Fibroblast of lung (primary cell): ENCODE data around the gene JPH2. TPM values are rescaled to one million over a fixed set of nuclear protein-coding genes. Genes with fewer than 3 reads are reported as not detected.

Experiments used
- DNase-seq, 2 donors: peaks; one replicate each; pipeline versions ENCODE4 v3.0.0 to v3.0.0-alpha.2; 2010; ENCODE audit warnings: low read depth in 2 of 2
- H2AFZ ChIP-seq: 2 replicates; pipeline ENCODE4 v1.5.1; 2012; ENCODE audit warnings: low read length, control low read depth, inconsistent platforms
- H3K27ac ChIP-seq: 2 replicates; pipeline ENCODE4 v1.5.1; 2011; ENCODE audit warnings: low read length, control low read depth; ENCODE audit not compliant: insufficient read depth
- H3K27me3 ChIP-seq: 2 replicates; pipeline ENCODE4 v1.5.1; 2011; ENCODE audit warnings: mild to moderate bottlenecking, low read length; ENCODE audit not compliant: control insufficient read depth, insufficient read depth
- H3K36me3 ChIP-seq: 2 replicates; pipeline ENCODE4 v1.5.1; 2011; ENCODE audit warnings: low read length; ENCODE audit not compliant: control insufficient read depth, insufficient read depth
- H3K4me1 ChIP-seq: 2 replicates; pipeline ENCODE4 v1.5.1; 2011; ENCODE audit warnings: low read length; ENCODE audit not compliant: control insufficient read depth, insufficient read depth; ENCODE audit errors: extremely low read depth
- H3K4me2 ChIP-seq: 2 replicates; pipeline ENCODE4 v1.5.1; 2011; ENCODE audit warnings: low read length, control low read depth; ENCODE audit not compliant: insufficient read depth; ENCODE audit errors: extremely low read depth
- H3K4me3 ChIP-seq, 4 experiments: fragments of 200-600 bp in 1 of 4; sonication (generic) in 1 of 4; replicated peaks in 1 of 4; 2 replicates each; pipeline ENCODE4 v1.5.1; 2011 to 2016; ENCODE audit warnings: low read length in 4 of 4, low read depth in 3 of 4, mild to moderate bottlenecking in 3 of 4, control low read depth in 2 of 4, inconsistent platforms in 1 of 4, mixed read lengths in 1 of 4; ENCODE audit not compliant: insufficient read depth in 1 of 4; ENCODE audit errors: control extremely low read depth in 1 of 4
- H3K79me2 ChIP-seq: 2 replicates; pipeline ENCODE4 v1.5.1; 2012; ENCODE audit warnings: mild to moderate bottlenecking, low read length, inconsistent platforms; ENCODE audit not compliant: control insufficient read depth, insufficient read depth
- H3K9ac ChIP-seq: 2 replicates; pipeline ENCODE4 v1.5.1; 2011; ENCODE audit warnings: mild to moderate bottlenecking, low read length, control low read depth; ENCODE audit not compliant: insufficient read depth
- H3K9me3 ChIP-seq: 2 replicates; pipeline ENCODE4 v1.5.1; 2012; ENCODE audit warnings: low read depth, low read length; ENCODE audit not compliant: control insufficient read depth, insufficient read depth
- H4K20me1 ChIP-seq: 2 replicates; pipeline ENCODE4 v1.5.1; 2011; ENCODE audit warnings: low read length; ENCODE audit not compliant: control insufficient read depth, insufficient read depth; ENCODE audit errors: extremely low read depth
- EZH2 ChIP-seq: IDR thresholded peaks from 2 replicates; pipeline ENCODE4 v1.5.1; 2012; ENCODE audit warnings: low read length, control low read depth, mild to moderate bottlenecking; ENCODE audit errors: missing control alignments
- polyA plus RNA-seq, 2 donors: library from polyadenylated mRNA; depleted of rRNA in 1 of 2; stranded (reverse) in 1 of 2; unstranded in 1 of 2; fragments of >200 nt; gene quantifications; 2 replicates each; pipeline ENCODE4 v1.2.1, GENCODE V29; 2011 to 2012; ENCODE audit warnings: missing spikeins in 1 of 2
- total RNA-seq: library from RNA; depleted of rRNA; stranded (reverse); fragments of >200 nt; gene quantifications from 2 replicates; pipeline ENCODE4 v1.2.1, GENCODE V29; 2014
- TF ChIP-seq, protein P1 (sequence below), 2 donors: IDR thresholded peaks in 1 of 2; conservative IDR thresholded peaks in 1 of 2; 1 replicate in 1 of 2; 2 replicates in 1 of 2; pipeline ENCODE4 v1.5.1; 2011 to 2012; ENCODE audit warnings: low read length in 2 of 2, control low read depth in 1 of 2, inconsistent platforms in 1 of 2, low read depth in 1 of 2, mild to moderate bottlenecking in 1 of 2

Gene JPH2
- total and polyA plus RNA-seq, 2 donors (not counting 1 experiment from before 2014, with no cell fraction given), result 0.66 to 4.9 TPM

DNA sequence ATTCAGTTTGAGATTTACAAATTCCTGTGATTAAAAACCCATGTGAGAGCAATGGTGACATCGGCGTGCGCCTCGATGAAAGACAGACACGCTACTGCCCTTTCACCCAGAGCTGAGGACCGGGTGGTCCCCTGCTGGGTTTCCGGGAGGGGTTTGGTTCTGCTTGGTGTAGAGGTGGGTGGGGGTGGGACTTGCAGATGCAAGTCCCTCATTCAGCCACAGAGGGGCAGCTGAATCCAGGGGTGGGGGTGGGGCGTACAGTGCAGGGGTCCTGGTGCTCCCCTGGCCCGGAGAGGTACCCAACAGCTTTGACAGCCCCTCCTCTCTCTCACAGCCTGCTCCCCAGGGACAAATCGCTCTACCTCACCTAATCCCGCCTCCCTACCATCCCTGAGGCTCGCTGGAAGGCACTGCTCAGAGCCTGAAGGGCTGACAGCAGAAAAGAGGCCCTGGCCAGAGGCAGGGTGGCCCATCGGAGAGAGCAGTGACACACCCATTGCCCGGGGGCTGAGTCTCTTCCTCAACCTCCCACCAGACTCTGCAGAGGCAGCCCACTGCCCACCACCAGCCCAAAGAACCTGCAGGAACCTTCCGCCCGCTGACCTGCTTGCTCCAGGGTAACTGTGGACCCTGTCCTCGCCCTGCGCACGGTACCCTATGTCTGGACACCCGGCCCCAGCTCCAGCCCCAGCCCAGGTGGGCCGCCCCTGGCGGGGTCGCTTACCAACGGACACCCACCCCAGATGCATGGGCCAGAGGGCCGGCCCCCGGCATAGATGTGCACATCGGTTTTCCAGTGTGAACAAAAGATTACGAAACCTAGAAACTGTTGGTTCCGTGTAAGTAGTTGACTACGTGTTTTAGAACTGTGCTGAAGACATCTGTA, 118.4 kb downstream of the JPH2 start:
- TF ChIP-seq EZH2, result no peak
- TF ChIP-seq, protein P1, sequence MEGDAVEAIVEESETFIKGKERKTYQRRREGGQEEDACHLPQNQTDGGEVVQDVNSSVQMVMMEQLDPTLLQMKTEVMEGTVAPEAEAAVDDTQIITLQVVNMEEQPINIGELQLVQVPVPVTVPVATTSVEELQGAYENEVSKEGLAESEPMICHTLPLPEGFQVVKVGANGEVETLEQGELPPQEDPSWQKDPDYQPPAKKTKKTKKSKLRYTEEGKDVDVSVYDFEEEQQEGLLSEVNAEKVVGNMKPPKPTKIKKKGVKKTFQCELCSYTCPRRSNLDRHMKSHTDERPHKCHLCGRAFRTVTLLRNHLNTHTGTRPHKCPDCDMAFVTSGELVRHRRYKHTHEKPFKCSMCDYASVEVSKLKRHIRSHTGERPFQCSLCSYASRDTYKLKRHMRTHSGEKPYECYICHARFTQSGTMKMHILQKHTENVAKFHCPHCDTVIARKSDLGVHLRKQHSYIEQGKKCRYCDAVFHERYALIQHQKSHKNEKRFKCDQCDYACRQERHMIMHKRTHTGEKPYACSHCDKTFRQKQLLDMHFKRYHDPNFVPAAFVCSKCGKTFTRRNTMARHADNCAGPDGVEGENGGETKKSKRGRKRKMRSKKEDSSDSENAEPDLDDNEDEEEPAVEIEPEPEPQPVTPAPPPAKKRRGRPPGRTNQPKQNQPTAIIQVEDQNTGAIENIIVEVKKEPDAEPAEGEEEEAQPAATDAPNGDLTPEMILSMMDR (conservative IDR thresholded peaks at IDR 0.05 in 1 of 2, IDR thresholded peaks at IDR 0.05 in 1 of 2; ENCODE audit: low read depth in 1 of 2, low read length in 2 of 2), result peak in 1 of 2 donors; percentile 11
- no peak overlapping the region for H3K9ac ChIP-seq

DNA sequence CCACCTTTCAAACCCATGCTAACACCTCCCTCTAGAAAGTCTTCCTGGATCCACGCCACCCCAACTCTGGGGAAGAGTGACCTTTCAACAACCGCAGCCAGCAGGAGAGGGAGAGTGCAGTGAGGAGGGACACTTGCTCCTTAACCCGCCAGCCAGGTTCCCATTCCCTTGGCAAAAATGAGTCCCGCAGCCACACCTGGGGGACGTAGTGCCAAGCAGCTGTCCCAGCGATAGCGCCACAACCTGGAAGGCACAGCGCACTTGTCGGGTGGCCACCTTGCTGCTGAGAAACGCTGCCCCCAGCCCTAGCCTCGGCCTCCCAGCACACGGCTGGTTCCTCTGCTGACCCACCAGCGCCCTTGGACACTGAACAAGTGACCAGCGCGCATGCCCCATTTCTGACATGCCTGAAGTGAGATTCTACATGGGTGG, 119.3 kb downstream of the JPH2 start:
- no peak overlapping the region for H2AFZ ChIP-seq

More for the DNA sequence above, 118.4 kb downstream of the JPH2 start:
- Histone ChIP-seq H4K20me1 (no peaks in the 10 kb centered on the region), H3K4me2 (no peak overlapping the region), H3K4me3 (no peak overlapping the region), H2AFZ (no peak overlapping the region), H3K4me1 (no peaks in the 10 kb centered on the region), H3K27ac (no peak overlapping the region), H3K9me3 (no peaks in the 10 kb centered on the region), H3K79me2 (no peaks in the 10 kb centered on the region), H3K36me3 (peaks cover 6% of the 10 kb centered on the region), H3K27me3 (no peaks in the 10 kb centered on the region)
- no peak for DNase-seq

More for the DNA sequence above, 119.3 kb downstream of the JPH2 start:
- Histone ChIP-seq H3K36me3 (peaks cover 6% of the 10 kb centered on the region), H3K4me1 (no peaks in the 10 kb centered on the region), H3K9ac (no peak overlapping the region), H3K4me3 (no peak overlapping the region), H3K4me2 (no peak overlapping the region), H4K20me1 (no peaks in the 10 kb centered on the region), H3K27me3 (no peaks in the 10 kb centered on the region), H3K9me3 (no peaks in the 10 kb centered on the region), H3K79me2 (no peaks in the 10 kb centered on the region), H3K27ac (no peak overlapping the region)
- no peak for DNase-seq
- TF ChIP-seq EZH2, result no peak
- TF ChIP-seq, protein P1 (conservative IDR thresholded peaks at IDR 0.05 in 1 of 2, IDR thresholded peaks at IDR 0.05 in 1 of 2; ENCODE audit: low read depth in 1 of 2, low read length in 2 of 2), result no peak
